ACC112 (cell line): ENCODE results near the gene FUT3.
"Not testable (repeated sequence)": the region's sequence is repeated elsewhere in the genome, so short reads cannot be mapped to it uniquely, and the experiment has no call there.

ENCODE experiments used
- H2AFZ ChIP-seq: fragments of 200-600 bp; sonication (generic); one replicate; pipeline ENCODE4 v1.6.0; 2017; ENCODE audit warnings: antibody characterized with exemption, low read length; ENCODE audit not compliant: unreplicated experiment
- H3K27ac ChIP-seq: fragments of 200-600 bp; sonication (generic); 2 replicates; pipeline ENCODE4 v1.5.1; 2014; ENCODE audit warnings: low read depth, mild to moderate bottlenecking, antibody characterized with exemption, low read length, moderate library complexity
- H3K27me3 ChIP-seq: fragments of 200-600 bp; sonication (generic); 2 replicates; pipeline ENCODE4 v1.6.1; 2014; ENCODE audit warnings: mild to moderate bottlenecking, antibody characterized with exemption, low read length, moderate library complexity, mixed read lengths; ENCODE audit not compliant: insufficient read depth
- H3K36me3 ChIP-seq: fragments of 200-600 bp; sonication (generic); 2 replicates; pipeline ENCODE4 v1.6.1; 2016; ENCODE audit warnings: mild to moderate bottlenecking, antibody characterized with exemption, low read length, moderate library complexity, mixed read lengths; ENCODE audit not compliant: insufficient read depth
- H3K4me1 ChIP-seq: fragments of 200-600 bp; sonication (generic); one replicate; pipeline ENCODE4 v1.6.1; 2016; ENCODE audit warnings: low read length, mixed read lengths; ENCODE audit not compliant: insufficient read depth, unreplicated experiment, control insufficient read depth
- H3K4me3 ChIP-seq: fragments of 200-600 bp; sonication (generic); 2 replicates; pipeline ENCODE4 v1.5.1; 2014; ENCODE audit warnings: mild to moderate bottlenecking, low read depth, low read length
- H3K79me2 ChIP-seq: fragments of 200-600 bp; sonication (generic); one replicate; pipeline ENCODE4 v1.6.0; 2016; ENCODE audit warnings: low read length; ENCODE audit not compliant: control insufficient read depth, unreplicated experiment, insufficient read depth

The FUT3 gene

GRCh38 chr19:5881543-5882299 lies 30.5 kb upstream of the FUT3 start:
- Histone ChIP-seq H2AFZ (no peak overlapping the region), H3K27me3 (no peaks in the 10 kb centered on the region), H3K79me2 (no peaks in the 10 kb centered on the region), H3K36me3 (no peaks in the 10 kb centered on the region), H3K4me1 (no peaks in the 10 kb centered on the region), H3K4me3 (no peak overlapping the region), H3K27ac (no peak overlapping the region)

DNA sequence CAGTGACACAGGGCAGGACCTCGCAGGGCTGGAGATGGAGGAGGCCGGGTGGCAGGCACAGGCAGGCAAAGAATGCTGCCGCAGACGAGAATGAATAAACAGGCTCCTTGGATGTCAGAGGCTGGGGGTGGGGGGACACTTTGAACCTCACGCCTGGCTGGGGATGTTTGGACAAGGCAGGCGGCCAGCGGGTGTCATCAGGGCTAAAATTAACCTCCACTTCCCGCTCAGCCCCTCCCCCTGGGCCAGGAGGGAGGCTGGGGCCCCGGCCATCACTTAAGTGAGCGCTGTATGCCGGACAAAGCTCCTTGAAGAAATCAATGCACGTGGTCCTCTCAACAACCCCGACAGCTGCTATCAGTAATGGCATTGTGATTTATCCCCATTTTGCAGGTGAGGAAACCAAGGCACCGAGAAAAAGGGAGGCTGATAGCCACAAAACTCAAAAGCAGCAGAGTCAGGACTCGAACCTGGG lies 29.4 kb upstream of the FUT3 start:
- no peaks in the 10 kb centered on the region for H3K36me3 ChIP-seq
- H2AFZ ChIP-seq: no peak overlapping the region
- H3K79me2 ChIP-seq: no peaks in the 10 kb centered on the region
- H3K27ac ChIP-seq: no peak overlapping the region
- no peaks in the 10 kb centered on the region for H3K4me1 ChIP-seq
- H3K27me3 ChIP-seq: no peaks in the 10 kb centered on the region
- H3K4me3 ChIP-seq: no peak overlapping the region

DNA sequence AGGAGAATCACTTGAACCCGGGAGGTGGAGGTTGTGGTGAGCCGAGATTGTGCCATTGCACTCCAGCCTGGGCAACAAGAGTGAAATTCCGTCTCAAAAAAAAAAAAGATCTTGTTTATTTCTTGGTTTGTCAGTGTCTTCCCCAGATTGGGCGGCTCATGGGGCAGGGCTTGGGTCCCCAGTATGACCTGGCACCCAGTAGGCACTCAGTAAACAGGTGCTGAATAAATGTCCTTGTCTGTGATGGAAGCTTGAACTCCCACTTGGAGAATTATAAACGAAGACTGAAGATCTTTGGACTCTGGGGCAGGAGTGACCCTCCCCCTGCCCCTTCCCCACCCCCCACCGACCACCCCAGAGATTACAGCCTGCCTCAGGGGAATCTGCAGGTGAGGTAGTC lies 28.9 kb upstream of the FUT3 start:
- Histone ChIP-seq H2AFZ (no peak overlapping the region), H3K79me2 (no peaks in the 10 kb centered on the region), H3K27ac (no peak overlapping the region)

DNA sequence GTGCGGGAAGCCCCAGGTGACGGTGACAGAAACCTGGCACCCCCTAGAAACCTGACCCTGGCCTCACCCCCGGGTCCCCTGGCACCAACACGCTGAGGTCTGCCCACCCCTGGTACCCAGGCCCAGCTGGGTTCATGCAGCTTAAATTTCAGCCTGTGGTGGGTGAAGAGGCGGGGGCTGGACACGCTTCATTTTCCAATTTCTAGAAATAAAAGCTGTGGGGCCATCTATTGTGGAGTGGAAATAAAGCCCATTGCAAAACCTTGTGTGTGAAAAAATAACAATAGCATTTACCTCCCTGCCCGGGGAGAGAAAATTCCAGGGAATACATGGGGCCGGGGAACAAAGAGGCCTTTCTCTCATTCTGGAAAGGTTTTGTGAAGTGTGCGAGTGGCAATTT lies 26.6 kb upstream of the FUT3 start:
- no peak overlapping the region for H3K27ac ChIP-seq
- H3K36me3 ChIP-seq: no peaks in the 10 kb centered on the region
- no peaks in the 10 kb centered on the region for H3K79me2 ChIP-seq
- no peaks in the 10 kb centered on the region for H3K27me3 ChIP-seq
- H3K4me1 ChIP-seq: no peaks in the 10 kb centered on the region
- no peak overlapping the region for H2AFZ ChIP-seq
- no peak overlapping the region for H3K4me3 ChIP-seq

More for the DNA sequence above, 28.9 kb upstream of the FUT3 start:
- no peaks in the 10 kb centered on the region for H3K4me1 ChIP-seq
- no peak overlapping the region for H3K4me3 ChIP-seq
- no peaks in the 10 kb centered on the region for H3K36me3 ChIP-seq
- H3K27me3 ChIP-seq: no peaks in the 10 kb centered on the region

DNA sequence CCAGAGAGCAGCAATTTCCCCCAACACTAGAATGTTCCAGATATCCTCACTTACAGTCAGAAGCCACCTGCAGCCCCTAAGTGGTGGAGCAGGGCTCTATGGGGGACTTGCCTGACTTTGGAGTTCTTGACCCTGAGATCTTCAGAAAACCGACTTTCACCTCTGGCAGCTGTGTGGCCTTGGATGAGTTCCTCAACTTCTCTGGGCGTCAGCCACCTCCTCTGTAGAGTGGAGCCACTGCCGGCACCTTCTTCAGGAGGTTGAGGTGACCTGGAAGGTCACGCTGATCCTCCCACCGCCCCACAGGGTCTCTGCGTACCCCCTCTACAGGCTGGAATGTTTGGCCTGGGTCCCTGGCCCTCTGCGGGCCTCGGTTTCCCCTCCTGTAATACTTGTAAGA lies 26.2 kb upstream of the FUT3 start:
- no peaks in the 10 kb centered on the region for H3K79me2 ChIP-seq
- H2AFZ ChIP-seq: no peak overlapping the region
- no peaks in the 10 kb centered on the region for H3K27me3 ChIP-seq
- H3K4me1 ChIP-seq: no peaks in the 10 kb centered on the region
- H3K27ac ChIP-seq: no peak overlapping the region
- no peaks in the 10 kb centered on the region for H3K36me3 ChIP-seq
- H3K4me3 ChIP-seq: no peak overlapping the region

DNA sequence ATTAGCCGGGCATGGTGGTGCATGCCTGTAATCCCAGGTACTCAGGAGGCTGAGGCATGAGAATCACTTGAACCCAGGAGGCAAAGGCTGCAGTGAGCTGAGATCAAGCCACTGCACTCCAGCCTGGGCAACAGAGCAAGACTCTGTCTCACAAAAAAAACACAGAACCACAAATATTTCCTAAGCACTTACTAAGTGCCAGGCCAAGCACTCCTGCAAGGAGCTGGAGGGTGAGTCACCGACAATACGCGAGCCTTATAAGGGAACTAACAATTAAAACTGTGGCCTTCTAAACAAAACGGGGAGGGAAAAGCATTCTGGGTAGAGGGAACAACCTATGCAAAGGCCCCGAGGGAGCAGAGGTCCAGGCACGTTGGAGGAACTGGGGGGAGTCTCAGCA lies 23.2 kb upstream of the FUT3 start:
- H3K79me2 ChIP-seq, H3K36me3 ChIP-seq, H3K27ac ChIP-seq, H2AFZ ChIP-seq, H3K27me3 ChIP-seq, H3K4me3 ChIP-seq, H3K4me1 ChIP-seq: not testable (repeated sequence)

DNA sequence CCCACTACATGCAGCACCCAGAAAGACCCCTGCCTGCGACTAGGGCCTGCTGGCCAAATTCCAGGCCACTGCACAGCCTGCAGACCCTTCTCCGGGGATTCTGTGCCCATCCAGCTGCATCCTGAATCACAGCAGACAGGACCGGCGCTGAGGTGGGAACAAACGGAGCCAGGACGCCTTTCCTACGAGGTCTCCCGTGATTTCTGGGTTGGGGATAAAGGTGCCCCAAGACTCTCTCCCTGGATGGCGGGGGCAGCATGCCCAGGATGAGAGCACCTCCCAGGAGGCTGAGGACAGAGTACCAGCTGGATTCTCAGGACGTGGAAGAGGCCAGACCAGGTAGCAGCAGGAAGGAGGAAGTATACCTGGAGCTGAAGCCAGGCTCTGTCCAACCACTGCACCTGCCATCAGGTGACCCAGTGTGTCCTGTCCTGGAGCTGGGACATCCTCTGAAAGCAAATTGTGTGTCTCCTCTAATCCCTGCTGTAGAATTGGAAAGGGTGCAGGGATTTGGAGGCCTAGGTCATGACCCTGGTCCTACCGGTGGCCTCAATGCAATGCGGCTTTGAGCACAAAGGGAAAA lies 22.5 kb upstream of the FUT3 start:
- no peak overlapping the region for H2AFZ ChIP-seq
- no peaks in the 10 kb centered on the region for H3K27me3 ChIP-seq
- no peaks in the 10 kb centered on the region for H3K79me2 ChIP-seq
- H3K36me3 ChIP-seq: no peaks in the 10 kb centered on the region
- no peak overlapping the region for H3K4me3 ChIP-seq
- H3K27ac ChIP-seq: no peak overlapping the region
- no peaks in the 10 kb centered on the region for H3K4me1 ChIP-seq

GRCh38 chr19:5870986-5871394 lies 19.7 kb upstream of the FUT3 start:
- Histone ChIP-seq H3K27me3 (no peaks in the 10 kb centered on the region), H3K4me3 (no peak overlapping the region), H2AFZ (no peak overlapping the region), H3K27ac (no peak overlapping the region), H3K79me2 (no peaks in the 10 kb centered on the region), H3K4me1 (no peaks in the 10 kb centered on the region), H3K36me3 (no peaks in the 10 kb centered on the region)

DNA sequence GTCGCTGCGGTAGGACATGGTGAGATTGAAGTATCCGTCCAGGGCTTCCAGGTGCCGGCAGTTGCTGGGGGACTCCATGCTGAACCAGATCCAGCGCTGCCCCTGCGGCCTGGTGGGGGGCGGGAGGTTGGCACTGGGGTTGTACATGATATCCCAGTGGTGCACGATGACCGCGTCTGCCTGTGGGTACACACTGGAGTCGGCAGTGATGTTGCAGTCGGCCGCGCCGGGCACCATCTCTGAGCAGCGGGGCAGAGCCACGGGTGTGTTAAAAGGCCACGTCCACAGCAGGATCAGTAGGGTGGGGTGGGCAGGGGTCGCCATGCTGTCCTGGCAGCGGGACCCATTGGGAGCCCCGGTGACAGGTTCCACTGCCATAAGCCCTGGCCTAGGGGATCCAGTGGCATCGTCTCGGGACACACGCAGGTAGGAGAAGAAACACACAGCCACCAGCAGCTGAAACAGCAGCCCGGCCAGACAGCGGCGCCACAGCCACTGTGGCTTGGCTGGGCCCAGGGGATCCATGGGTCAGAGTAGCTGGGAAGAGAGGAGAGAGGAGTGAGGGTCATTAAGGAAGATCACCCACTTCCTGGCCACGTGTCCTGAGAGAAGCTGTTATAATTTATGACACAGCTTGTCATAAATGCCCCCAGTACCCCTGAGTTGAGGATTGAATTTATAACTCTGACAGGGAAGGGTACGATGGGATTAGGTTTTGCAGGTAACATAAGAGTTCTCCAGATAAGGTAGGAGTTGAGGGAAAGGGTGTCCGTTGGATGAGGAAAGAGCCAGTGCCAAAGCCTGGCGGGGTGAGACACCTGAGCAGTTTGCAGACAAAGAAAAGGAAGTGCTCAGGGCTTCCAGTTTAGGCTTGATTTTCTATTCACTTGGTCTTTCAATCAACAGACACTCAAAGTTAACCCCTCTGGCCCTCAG lies 16.2 kb upstream of the FUT3 start:
- H3K36me3 ChIP-seq: no peaks in the 10 kb centered on the region
- H3K4me3 ChIP-seq: no peak overlapping the region
- H3K27me3 ChIP-seq: no peaks in the 10 kb centered on the region
- no peaks in the 10 kb centered on the region for H3K79me2 ChIP-seq
- H2AFZ ChIP-seq: no peak overlapping the region
- no peak overlapping the region for H3K27ac ChIP-seq
- H3K4me1 ChIP-seq: no peaks in the 10 kb centered on the region

DNA sequence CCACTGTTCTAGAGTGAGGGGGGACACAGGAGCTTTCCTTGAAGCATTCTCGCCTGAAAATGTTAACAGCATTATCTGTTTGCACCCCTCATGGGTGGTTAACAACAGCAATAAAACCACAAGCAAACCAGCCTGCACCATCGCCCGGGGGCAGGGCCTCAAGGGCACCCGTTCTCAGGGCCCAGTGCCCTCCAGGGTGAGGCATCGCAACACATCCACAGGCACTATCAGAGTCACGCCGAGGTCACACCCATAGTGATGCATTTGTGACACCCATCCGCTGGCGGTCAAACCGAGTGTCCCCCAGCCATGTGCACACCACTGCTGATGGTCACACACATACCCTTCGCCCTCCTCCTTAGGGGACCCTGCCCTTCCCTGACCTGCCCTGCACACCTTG lies 14.5 kb upstream of the FUT3 start:
- no peaks in the 10 kb centered on the region for H3K36me3 ChIP-seq
- no peak overlapping the region for H3K4me3 ChIP-seq
- H3K4me1 ChIP-seq: no peaks in the 10 kb centered on the region
- no peak overlapping the region for H3K27ac ChIP-seq
- no peak overlapping the region for H2AFZ ChIP-seq
- no peaks in the 10 kb centered on the region for H3K79me2 ChIP-seq
- H3K27me3 ChIP-seq: no peaks in the 10 kb centered on the region
